Keratinocyte (primary cell): ENCODE measurements around the gene FAR1. TPM values are rescaled to one million over a fixed set of nuclear protein-coding genes. Genes with fewer than 3 reads are reported as not detected.

Experiments used
- DNase-seq: peaks from one replicate; pipeline ENCODE4 v3.0.0-alpha.2; 2011; ENCODE audit warnings: low read depth, missing footprints, low spot score
- FAIRE-seq: peaks from 2 replicates; lab custom pipeline; 2011; peaks lifted over from hg19 to GRCh38; lab: Jason Lieb, UNC
- H2AFZ ChIP-seq: 2 replicates; pipeline ENCODE4 v1.6.0; 2012; ENCODE audit warnings: low read length, control low read depth, inconsistent platforms; ENCODE audit not compliant: control insufficient read depth
- H3K27ac ChIP-seq: 2 replicates; pipeline ENCODE4 v1.5.1; 2011; ENCODE audit warnings: low read length; ENCODE audit not compliant: control insufficient read depth, insufficient read depth
- H3K27me3 ChIP-seq: 3 replicates; pipeline ENCODE4 v1.6.0; 2011; ENCODE audit warnings: low read length; ENCODE audit not compliant: control insufficient read depth, insufficient read depth; ENCODE audit errors: extremely low read depth
- H3K36me3 ChIP-seq, 2 experiments: 2 replicates in 1 of 2; 3 replicates in 1 of 2; pipeline ENCODE4 v1.5.1; 2011; ENCODE audit warnings: low read length in 2 of 2, mild to moderate bottlenecking in 1 of 2; ENCODE audit not compliant: control insufficient read depth in 2 of 2, insufficient read depth in 2 of 2; ENCODE audit errors: extremely low read depth in 1 of 2
- H3K4me1 ChIP-seq: 3 replicates; pipeline ENCODE4 v1.5.1; 2011; ENCODE audit warnings: low read length; ENCODE audit not compliant: control insufficient read depth, insufficient read depth; ENCODE audit errors: extremely low read depth
- H3K4me2 ChIP-seq: 3 replicates; pipeline ENCODE4 v1.6.0; 2011; ENCODE audit warnings: low read depth, low read length; ENCODE audit not compliant: control insufficient read depth, insufficient read depth; ENCODE audit errors: extremely low read depth
- H3K4me3 ChIP-seq, 3 experiments: fragments of 200-600 bp in 1 of 3; sonication (generic) in 1 of 3; 2 replicates in 2 of 3; 3 replicates in 1 of 3; pipeline ENCODE4 v1.5.1; 2011 to 2016; ENCODE audit warnings: low read length in 3 of 3, mild to moderate bottlenecking in 3 of 3, control low read depth in 2 of 3, inconsistent platforms in 1 of 3, low read depth in 1 of 3, mixed read lengths in 1 of 3, mixed run types in 1 of 3, moderate library complexity in 1 of 3; ENCODE audit not compliant: control insufficient read depth in 2 of 3, insufficient read depth in 2 of 3; ENCODE audit errors: extremely low read depth in 1 of 3
- H3K79me2 ChIP-seq: 2 replicates; pipeline ENCODE4 v1.6.0; 2012; ENCODE audit warnings: low read length; ENCODE audit not compliant: control insufficient read depth, insufficient read depth
- H3K9ac ChIP-seq: 3 replicates; pipeline ENCODE4 v1.6.0; 2011; ENCODE audit warnings: low read length; ENCODE audit not compliant: control insufficient read depth, insufficient read depth; ENCODE audit errors: extremely low read depth
- H3K9me1 ChIP-seq: 3 replicates; pipeline ENCODE4 v1.6.0; 2011; ENCODE audit warnings: low read length; ENCODE audit not compliant: control insufficient read depth, insufficient read depth; ENCODE audit errors: extremely low read depth
- H3K9me3 ChIP-seq: 2 replicates; pipeline ENCODE4 v1.5.1; 2012; ENCODE audit warnings: low read depth, low read length; ENCODE audit not compliant: control insufficient read depth
- H4K20me1 ChIP-seq: 3 replicates; pipeline ENCODE4 v1.6.0; 2011; ENCODE audit warnings: low read length; ENCODE audit not compliant: control insufficient read depth, insufficient read depth; ENCODE audit errors: extremely low read depth
- CTCF ChIP-seq, 3 experiments: IDR thresholded peaks in 1 of 3; conservative IDR thresholded peaks in 1 of 3; optimal IDR thresholded peaks in 1 of 3; 2 replicates in 2 of 3; 3 replicates in 1 of 3; pipeline versions ENCODE3 to v1.5.1; 2011; ENCODE audit warnings: low read length in 3 of 3, mild to moderate bottlenecking in 3 of 3, moderate library complexity in 2 of 3, control low read depth in 1 of 3, inconsistent platforms in 1 of 3; ENCODE audit not compliant: insufficient read depth in 2 of 3; ENCODE audit errors: extremely low read depth in 1 of 3
- EZH2 ChIP-seq: IDR thresholded peaks from one replicate; pipeline ENCODE4 v1.6.1; 2012; ENCODE audit warnings: inconsistent platforms, mild to moderate bottlenecking, low read length, moderate library complexity
- dilution Hi-C: fragments of 300-500 bp; cut with MboI; formaldehyde crosslinking; loops from one replicate; pipeline ENCODE4 v1.7.0; 2020; ENCODE audit warnings: low sequenced_read_pairs; ENCODE audit not compliant: extremely low pct_ligation_motif_present
- polyA plus RNA-seq, 5 experiments: library from polyadenylated mRNA; depleted of rRNA in 3 of 5; stranded (reverse) in 3 of 5; stranded (forward) in 1 of 5; unstranded in 1 of 5; fragments of >200 nt; gene quantifications; 1 replicate in 1 of 5; 2 replicates in 3 of 5; 3 replicates in 1 of 5; pipeline versions ENCODE4 v1.2.1 to v1.2.3, GENCODE V29; 2011 to 2012; ENCODE audit warnings: missing spikeins in 2 of 5, low read depth in 1 of 5, low replicate concordance in 1 of 5

FAR1 gene
- polyA plus RNA-seq, 1 donor (not counting 4 experiments of a cell fraction or from before 2014, with no cell fraction given), result 140 TPM

- Histone ChIP-seq H3K27ac (no peak overlapping the region), H3K27me3 (no peaks in the 10 kb centered on the region), H3K9ac (no peak overlapping the region), H3K36me3 (no peaks in the 10 kb centered on the region), H2AFZ (no peak overlapping the region), H3K9me3 (no peaks in the 10 kb centered on the region), H3K4me1 (no peaks in the 10 kb centered on the region), H3K79me2 (no peaks in the 10 kb centered on the region), H3K4me3 (no peak overlapping the region), H3K9me1 (no peaks in the 10 kb centered on the region), H4K20me1 (no peaks in the 10 kb centered on the region), H3K4me2 (no peak overlapping the region)
- DNase-seq (no peak), FAIRE-seq (no peak)
- TF ChIP-seq EZH2, result no peak
- no peak for TF ChIP-seq CTCF (optimal IDR thresholded peaks at IDR 0.05 in 1 of 3, IDR thresholded peaks at IDR 0.05 in 1 of 3, conservative IDR thresholded peaks at IDR 0.05 in 1 of 3; ENCODE audit: extremely low read depth in 1 of 3, insufficient read depth in 2 of 3, low read length in 3 of 3)
- dilution Hi-C loops, result loop anchor here (25.0 kb wide), 2 partner anchors 203 to 478 kb away; partner anchors contain the start of gene SPON1
Observed at GRCh38 chr11:13759050-13759449, 90.6 kb downstream of the FAR1 start.

- Histone ChIP-seq H4K20me1 (no peaks in the 10 kb centered on the region), H3K27ac (no peak overlapping the region), H3K4me3 (no peak overlapping the region), H3K9me3 (no peaks in the 10 kb centered on the region), H3K4me1 (no peaks in the 10 kb centered on the region), H3K4me2 (no peak overlapping the region), H3K9ac (no peak overlapping the region), H3K9me1 (no peaks in the 10 kb centered on the region), H3K79me2 (no peaks in the 10 kb centered on the region), H3K36me3 (no peaks in the 10 kb centered on the region), H3K27me3 (no peaks in the 10 kb centered on the region), H2AFZ (no peak overlapping the region)
- DNase-seq (no peak), FAIRE-seq (no peak)
- dilution Hi-C loops, result loop anchor here (25.0 kb wide), 2 partner anchors 202 to 477 kb away; partner anchors contain the start of gene SPON1
- TF ChIP-seq EZH2, result no peak
- TF ChIP-seq CTCF (optimal IDR thresholded peaks at IDR 0.05 in 1 of 3, IDR thresholded peaks at IDR 0.05 in 1 of 3, conservative IDR thresholded peaks at IDR 0.05 in 1 of 3; ENCODE audit: extremely low read depth in 1 of 3, insufficient read depth in 2 of 3, low read length in 3 of 3), result no peak
Observed at GRCh38 chr11:13760115-13760514, 91.6 kb downstream of the FAR1 start.
